Measurements from ENCODE around the gene HPSE.
"Not testable (repeated sequence)": the region's sequence is repeated elsewhere in the genome, so short reads cannot be mapped to it uniquely, and the experiment has no call there.

The HPSE gene

DNA sequence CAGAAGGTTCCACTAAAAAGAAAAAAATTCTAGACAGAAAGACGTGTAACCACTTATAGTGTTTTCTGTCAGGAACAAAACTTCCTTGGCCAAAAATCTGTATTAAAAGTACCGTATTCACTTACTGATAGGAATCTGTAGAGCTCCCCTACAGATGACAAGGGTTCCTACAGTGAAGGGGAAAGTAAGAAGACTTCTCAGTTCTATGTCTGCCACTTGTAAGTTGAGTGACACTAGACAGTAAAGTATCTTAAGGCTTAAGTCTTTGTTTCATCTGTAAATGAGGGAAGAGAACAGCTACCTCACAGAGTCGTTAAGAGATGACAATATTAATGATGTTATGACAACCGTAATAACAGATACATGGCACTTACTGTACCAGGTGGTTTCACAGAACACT lies 53.3 kb downstream of the HPSE start:
- no peak for DNase-seq

DNA sequence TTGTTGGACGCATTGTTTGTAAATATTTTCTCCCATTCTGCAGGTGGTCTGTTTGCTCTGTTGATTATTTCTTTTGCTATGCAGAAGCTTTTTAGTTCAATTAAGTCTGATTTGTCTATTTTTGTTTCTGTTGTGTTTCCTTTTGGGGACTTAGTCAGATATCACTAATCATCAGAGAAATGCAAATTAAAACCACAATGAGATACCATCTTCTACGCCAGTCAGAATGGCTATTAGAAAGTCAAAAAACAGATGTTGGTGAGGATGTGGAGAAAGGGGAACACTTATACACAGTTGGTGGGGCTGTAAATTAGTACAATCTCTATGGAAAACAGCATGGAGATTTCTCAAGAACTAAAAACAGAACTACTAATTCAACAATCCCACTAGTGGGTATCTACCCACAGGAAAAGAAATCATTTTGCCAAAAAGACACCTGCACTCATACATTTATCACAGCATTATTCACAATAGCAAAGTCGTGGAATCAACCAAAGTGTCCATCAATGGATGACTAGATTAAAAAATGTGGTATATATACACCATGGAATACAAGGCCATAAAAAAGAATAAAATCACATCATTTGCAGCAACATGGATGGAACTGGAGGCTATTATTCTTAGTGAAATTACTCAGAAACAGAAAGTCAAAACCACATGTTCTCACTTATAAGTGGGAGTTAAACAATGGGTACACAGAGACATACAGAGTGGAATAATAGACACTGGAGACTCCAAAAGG lies 58.2 kb downstream of the HPSE start:
- DNase-seq = no peak

DNA sequence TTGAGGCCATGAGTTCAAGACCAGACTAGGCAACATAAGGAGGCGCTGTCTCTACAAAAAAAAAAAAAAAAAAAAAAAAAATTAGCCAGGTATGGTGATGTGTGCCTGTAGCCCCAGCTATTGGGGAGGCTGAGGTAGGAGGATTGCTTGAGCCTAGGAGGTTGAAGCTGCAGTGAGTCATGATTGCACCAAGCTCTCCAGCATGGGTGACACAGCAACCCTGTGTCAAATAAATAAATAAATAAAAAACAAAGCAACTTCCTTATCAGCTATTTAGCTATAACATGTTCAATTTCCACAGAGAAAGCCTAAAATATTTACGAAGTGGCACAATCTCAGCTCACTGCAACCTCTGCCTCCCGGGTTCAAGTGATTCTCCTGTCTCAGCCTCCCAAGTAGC lies 60.7 kb downstream of the HPSE start:
- not testable (repeated sequence) for DNase-seq

DNA sequence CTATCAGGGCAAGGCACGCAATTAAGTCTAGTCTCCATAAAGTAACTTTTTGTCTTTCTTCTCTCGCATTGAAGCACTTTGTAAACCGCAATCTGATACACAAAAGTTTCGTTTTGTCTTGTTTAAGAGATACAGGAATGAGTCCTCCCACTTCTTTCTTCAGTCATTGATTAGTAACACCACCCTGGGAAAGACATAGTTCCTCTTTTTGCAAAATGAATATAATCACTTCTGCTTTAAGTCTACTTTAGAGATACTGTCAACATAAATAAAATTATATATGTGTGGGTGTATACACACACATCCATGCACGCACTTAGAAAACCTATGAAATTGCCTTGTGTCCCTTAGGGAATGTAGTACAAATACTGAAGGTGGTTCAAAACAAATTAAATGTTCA lies 61.7 kb downstream of the HPSE start:
- no peak for DNase-seq

DNA sequence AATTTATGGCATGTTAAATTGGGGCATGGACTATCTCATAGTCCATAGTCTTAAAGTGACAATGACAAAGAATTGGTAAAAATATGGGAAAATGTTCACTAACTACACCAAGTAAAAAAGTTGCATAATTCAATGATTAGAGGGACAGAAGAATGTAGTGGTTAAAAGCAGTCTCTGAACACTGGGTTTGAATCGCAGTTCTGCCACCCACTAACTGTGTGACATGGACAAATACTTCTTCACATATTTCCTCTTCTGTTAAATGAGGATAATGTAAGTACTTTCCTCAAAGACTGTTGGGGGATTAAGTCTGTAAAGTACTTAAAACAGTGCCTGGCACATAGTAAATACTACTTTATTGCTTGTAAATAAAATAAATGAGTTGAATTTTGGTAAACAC lies 65.4 kb downstream of the HPSE start:
- no peak for DNase-seq

DNA sequence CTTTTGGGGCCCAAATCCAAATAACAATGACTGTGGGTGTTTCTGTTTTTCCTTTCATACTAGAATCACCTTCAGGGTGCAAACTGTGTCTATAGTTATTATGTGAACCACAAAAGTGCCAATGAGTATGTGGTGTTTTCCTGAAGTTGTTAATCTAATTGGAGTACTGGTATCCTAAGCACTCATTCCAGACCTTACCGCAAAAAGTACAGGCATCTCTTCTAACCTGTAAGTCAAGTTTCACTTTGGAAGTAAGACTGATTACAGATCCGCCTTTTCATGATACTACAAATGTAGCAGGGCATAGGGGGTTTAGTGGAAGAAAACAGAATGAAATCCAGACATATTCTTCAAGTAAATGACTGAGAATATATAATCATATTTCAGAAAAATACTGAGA lies 66.2 kb downstream of the HPSE start:
- DNase-seq = no peak

DNA sequence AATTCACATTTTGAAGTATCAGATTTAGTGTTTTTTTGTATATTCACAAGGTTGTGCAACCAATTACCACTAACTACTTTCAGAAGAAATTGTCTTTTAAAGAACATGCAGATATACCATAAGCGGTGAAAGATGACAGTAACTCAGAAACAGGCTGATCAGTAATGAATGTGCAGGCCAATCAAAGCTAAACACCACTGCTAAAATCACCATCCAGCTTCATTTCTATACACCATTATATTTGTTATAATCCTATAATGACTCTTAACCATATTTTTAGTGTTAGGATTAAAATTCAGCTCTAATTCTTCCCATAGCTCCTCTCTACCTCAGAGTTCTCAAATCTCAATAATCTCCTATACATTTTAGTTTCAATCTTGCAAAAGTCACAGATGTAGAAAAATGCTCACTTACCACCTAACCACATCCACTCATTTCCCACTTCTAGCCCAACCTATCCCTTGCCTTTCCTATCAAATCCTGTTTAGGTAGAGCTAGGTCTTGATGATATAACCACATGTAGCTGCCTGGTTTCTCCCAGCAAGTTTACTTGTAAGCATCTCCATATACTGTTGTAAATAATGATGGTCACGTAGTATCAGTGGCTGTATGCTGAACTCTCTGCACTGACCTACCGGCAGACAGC lies 66.7 kb downstream of the HPSE start:
- no peak for DNase-seq

DNA sequence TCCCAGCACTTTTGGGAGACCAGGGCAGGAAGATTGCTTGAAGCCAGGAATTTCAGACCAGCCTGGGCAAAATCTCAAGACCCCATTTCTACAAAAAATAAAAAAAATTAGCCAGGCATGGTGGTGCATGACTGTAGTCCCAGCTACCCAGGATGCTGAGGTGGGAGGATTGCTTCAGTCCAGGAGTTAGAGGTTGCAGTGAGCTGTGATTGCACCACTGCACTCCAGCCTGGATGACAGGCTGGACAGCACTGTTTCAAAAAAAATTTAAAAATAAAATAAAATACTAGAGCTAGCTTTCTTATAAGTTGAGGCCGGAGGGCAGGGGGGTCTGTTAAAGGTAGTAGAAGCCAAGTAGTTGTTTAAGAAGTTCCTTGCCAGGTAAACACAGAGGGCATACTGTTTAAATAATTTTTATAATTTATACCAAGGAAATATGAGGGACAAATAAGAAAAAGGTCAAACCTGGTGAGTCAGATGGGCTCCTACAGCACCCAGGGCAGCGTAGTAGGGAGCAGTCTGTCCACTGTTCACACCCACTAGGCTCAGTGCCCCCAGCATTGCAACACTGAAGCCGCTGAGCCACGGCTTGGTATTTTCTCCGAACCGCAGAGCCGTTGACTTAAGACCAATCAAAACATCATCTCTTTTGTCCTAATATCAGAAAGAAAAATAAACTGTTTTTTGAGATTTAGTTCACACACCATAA lies 67.4 kb downstream of the HPSE start:
- DNase-seq = no peak

DNA sequence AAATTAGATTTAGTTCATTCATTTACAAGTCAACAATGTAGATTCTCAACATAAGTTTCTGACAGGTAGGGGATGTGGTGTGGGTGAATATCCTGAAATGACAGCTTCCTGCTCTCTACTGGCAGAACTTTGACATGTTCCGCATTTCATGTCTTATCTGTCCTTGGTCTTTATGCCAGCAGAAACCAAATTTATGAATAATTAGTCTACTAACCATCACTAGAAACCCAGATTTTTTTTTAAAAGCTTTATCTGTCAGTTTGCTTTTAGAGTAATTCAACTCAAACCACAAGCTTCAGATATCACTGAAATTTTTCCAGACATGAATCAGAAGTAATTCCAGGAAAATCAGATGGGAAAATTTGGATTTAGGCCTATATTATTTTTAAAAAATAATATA lies 68.0 kb downstream of the HPSE start:
- DNase-seq = no peak

DNA sequence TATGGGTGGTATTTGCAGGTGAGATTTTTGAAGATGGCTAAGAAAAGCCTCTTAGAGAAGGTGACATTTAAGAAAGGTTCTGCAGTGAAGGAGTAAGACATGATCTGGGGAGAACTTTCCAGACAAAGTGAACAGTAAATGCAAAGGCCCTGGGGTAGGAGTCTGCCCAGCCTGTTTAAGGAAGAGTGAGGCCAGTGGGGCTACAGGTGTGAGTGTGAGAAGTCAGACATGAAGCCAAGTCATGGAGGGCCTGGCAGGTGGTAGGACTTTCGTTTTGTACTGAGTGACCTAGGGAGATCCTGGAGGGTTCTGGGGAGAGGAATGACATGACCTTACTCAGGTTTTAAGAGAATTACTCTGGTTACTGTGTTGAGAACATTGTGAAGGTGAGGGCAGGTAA lies 71.5 kb downstream of the HPSE start:
- DNase-seq = no peak

DNA sequence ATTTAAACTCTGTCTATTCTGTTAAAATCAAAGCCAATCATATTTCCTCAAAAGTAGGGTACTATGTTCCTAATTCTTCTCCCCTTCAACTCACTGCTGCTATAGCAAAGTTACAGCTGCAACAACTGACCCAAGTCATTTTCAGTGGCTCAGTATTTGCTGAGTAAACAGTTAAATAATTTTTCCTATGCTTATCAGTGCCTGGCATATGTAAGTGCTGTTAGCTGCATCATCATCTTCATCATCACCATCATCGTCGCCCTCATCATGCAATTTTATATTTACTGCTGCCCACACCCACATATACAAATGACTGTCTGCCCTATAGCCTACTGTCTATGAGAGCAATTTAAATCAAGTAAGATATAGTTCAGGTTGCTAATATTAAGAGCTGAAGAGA lies 72.0 kb downstream of the HPSE start:
- no peak for DNase-seq

DNA sequence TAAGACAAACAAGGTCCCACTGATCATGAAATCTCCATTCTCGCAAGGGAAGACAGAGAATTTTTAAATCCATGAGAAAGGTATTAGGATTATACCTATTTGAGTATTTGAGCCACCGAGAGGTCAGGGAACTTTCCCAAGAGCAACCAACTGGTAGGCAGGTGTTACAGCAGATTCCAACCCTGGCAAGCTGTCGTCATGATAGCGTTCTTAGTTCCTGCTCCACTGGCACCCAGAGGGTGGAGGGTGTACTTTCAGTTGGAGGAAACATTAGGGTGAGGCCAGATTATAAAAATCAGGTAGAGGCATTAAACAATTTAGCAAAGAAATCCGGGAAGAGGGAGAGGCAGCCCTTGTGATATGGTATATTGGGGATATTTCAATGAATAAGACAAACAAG lies 73.3 kb downstream of the HPSE start:
- no peak for DNase-seq

DNA sequence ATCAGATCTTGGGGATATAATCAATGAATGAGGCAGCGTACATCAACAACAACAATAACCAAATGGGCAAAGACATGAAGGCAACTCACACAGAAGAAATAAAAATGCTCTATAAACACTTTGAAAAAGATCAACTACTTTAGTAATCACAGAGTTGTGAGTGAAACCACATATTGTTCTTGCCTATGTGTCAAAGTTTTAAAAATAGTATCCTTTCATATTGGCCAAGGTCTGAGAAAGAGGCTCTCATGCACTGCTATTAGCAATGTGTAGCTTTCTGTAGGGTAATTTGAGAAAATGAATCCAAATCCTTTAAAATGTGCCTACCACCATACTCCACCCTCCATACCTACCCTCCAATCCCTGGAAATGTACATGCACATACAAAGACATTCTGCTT lies 75.1 kb downstream of the HPSE start:
- DNase-seq = no peak

DNA sequence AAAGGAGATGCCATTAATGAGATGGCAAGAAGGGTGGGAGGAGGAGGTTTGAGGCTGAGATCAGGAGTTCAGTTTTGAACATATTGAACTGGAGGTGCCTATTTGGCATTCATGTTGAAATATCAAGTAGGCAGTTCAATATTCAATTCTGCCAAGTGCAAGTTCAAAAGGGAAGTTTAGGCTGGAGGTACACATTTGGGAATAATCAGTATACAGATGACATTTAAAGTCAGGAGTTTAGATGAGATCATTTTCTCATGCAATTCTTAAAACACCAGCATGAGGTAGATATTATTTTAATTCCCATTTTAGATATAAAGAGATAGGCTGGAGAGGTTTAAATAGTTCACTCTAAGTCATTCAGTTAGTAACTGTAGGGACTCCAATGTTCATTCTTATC lies 76.2 kb downstream of the HPSE start:
- no peak for DNase-seq

DNA sequence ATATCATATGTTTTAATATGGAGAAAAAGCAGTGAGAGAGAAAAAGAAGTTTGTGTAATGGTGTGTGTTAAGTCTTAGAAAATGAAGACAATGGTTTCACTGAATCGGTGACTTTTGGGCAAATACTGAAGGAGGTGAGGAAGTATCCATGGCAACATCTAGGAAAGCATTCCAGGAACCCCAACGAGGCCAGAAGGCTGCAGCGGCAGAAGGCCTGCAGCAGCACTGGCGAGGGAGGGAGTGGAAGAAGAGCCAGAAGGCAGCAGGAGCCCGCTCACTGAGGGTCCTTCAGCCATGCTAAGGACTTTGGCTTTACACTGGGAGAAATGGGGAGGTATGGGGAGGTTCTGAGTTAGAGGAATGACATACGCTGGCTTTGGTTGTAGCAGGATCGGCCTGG lies 76.8 kb downstream of the HPSE start:
- no peak for DNase-seq

DNA sequence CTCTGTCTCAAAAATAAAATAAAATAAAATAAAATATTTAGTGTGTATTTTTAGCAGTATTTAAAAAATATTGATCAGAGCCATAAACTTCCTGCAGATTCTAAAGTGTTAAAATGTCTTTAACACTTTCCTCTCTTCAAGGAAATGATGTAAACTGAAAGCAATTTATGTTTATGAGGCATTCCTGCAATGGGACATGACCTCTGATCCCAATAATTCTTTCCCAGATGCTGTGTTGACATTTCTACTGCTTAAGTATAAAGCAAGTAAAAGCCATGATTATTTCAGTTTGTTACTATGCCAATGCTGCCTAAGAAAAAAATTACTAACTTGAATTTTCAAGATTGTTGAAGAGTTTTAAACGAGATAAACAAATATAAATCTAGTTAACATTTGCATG lies 79.1 kb downstream of the HPSE start:
- DNase-seq = no peak

DNA sequence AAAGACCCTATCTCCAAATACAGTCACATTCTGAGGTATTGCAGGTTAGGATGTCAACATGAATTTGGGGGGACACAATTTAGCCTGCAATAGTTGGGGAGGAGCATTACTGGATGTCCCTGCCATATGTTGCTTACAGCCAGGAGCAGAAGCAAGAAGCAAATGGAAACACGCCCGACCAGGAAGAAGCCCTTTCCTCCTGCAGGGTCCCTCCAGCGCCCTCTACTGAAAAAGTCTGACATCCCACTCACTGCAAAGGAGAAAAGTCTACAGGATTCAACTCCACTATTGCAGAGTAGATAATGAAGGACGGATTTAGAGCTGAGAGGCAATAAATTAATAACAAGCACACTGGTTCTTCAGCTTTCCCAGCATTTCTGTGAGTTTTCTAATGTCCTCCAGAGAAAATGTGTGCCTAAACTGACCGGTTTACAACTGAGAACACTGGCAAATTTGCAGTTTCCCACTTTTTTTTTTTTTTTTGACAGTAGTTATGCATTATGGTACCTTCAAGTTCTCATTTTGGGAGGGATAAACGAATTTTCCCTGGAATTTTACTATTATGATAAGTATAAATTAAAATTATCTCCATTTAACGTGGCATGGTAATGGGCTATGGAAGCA lies 81.8 kb downstream of the HPSE start:
- DNase-seq = no peak

DNA sequence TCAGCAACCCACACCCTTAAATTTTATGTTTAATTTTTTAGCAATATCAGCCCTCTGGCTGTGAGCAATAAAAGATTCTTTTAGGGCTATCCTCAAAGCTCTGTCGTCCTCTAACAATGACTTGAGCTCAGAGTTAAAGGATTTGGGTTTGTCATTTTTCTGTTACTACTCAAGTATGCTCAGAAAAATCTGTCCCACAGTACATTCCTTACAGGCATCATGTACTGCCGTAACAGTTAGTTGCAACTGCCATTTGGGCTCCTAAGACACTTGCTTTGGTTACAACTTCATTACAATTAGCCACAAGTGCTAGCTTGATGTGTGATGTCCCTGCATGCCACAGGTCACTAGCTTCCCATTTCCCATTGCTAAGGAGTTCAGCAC lies 83.2 kb downstream of the HPSE start:
- no peak for DNase-seq

DNA sequence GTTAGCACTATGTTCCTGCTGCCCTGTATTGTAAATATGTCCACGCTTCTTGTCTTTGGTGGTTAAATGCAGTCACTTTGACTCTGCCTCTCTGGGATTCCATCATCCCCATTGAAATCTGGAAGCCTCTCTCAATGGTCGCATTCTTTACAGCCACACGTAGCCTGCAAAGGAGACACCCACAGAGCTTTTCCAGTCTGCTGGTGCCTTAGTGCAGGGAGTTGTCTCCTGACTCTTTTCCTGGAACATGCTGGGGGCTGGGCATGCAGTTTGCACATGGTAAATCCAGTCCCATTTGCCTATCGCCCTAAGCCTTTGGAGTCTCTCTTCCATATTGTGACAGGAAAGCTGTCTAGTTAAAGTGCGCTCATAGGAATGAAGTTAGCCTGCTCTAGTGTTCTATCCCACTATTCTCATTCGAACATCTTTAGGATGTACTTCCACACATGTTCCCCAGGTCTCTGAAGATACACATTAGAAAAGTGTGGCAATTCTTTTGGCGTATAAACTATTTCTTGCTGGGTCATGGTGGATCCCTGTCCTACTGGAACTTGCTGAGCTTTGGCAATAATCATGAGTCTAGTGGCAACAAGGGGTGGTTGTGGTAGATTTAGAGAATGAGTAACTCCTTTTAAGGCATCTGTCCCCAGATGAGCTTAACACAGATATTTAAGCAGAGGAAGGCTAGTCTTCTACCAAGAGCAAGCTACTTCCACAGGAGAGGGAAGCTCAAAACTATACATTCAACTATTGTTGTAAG lies 83.8 kb downstream of the HPSE start:
- no peak for DNase-seq

DNA sequence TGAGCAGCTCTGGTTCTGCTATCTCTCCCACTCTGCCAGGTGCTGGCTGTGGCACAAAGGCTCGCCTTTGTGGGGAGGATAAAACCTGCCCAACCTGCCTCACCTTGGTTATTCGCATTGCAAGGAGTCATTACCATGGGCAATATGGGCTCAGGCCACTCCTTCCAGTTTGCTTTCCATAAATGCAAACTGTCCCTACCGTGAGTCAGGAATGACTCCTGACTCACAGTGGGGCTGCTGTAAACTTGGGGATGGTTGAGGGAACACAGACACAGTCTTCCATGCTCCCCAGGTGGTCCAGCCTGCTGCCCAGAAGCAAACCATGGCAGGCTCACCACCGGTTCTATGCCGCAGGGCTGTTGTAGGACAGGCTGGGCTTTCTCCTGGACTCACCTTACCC lies 86.2 kb downstream of the HPSE start:
- DNase-seq = no peak

DNA sequence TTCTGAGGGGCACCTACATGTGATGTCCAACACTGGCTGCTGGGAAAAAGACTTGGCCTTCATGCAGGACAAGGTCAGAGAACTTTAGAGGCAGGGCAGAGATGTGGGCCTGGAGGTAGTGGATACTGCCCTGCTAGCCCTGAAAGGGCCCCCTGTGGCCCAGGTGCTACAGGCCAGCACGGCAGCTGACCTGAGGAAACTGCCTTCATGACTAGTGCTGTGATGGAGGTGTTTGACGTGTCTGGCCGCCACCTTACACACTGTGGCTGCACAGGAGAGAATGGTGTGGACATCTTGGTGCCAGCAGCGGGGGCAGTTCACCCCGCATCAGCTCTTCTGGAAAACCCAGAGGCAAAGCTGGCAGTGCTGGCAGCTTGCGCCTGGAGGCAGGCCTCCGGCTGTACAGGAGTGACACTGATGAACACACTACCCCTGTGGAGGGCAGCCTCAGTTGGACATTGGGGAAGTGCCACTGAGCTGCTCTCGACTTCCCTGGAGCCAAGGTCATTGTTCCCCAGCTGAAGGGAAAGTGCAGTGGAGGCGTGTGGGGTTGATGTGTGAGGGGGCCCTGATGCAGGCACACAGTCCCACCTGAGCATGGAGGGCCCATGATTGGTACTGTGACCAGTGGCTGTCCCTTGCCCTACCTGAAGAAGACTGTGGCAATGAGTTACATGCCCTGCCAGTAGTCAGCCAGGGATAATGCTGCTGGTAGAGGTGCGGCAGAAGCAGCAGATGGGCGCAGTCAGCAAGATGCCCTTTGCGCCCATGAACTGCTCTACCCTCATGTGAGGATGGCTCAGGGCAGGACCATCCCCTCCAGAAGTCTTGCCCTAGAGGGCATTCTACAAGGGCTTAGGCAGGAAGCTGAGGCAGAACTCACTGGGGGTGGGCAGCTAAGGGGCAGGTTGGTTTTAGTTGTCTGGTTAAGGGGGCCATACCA lies 87.0 kb downstream of the HPSE start:
- no peak for DNase-seq

Data from cerebellar nuclear complex (tissue), 1 donor.